Neural crest cell (in vitro differentiated cells): ENCODE measurements around the gene ZNF878. TPM values are rescaled to one million over a fixed set of nuclear protein-coding genes. Genes with fewer than 3 reads are reported as not detected.

Source experiments
- DNase-seq: peaks from one replicate; pipeline ENCODE4 v3.0.0; 2021; ENCODE audit warnings: low read depth, mixed read lengths, low spot score
- H3K27ac Mint-ChIP-seq: one replicate; pipeline ENCODE4 v1.8.0; 2021; ENCODE audit warnings: mild to moderate bottlenecking, mixed read lengths; ENCODE audit not compliant: unreplicated experiment
- H3K27me3 Mint-ChIP-seq: 2 replicates; pipeline ENCODE4 v1.8.0; 2021; ENCODE audit warnings: low read depth, mild to moderate bottlenecking, mixed read lengths
- H3K36me3 Mint-ChIP-seq: 2 replicates; pipeline ENCODE4 v1.8.0; 2021; ENCODE audit warnings: low read depth, mild to moderate bottlenecking, mixed read lengths
- H3K4me1 Mint-ChIP-seq: 2 replicates; pipeline ENCODE4 v1.8.0; 2021; ENCODE audit warnings: mixed read lengths
- H3K4me3 Mint-ChIP-seq: one replicate; pipeline ENCODE4 v1.8.0; 2021; ENCODE audit warnings: mild to moderate bottlenecking, mixed read lengths
- H3K9me3 Mint-ChIP-seq: 2 replicates; pipeline ENCODE4 v1.8.0; 2021; ENCODE audit warnings: mixed read lengths
- CTCF ChIP-seq: fragments of 200-600 bp; sonication (generic); conservative IDR thresholded peaks from 2 replicates; pipeline ENCODE4 v1.5.0; 2021; ENCODE audit warnings: antibody characterized with exemption, mild to moderate bottlenecking
- total RNA-seq: library from RNA; stranded (reverse); gene quantifications from 2 replicates; pipeline ENCODE4 v1.2.1, GENCODE V29; 2021

Gene ZNF878
- total RNA-seq, 1 donor from 2014 or later, result 2.5 TPM

GRCh38 chr19:12015753-12016116, 37.0 kb downstream of the ZNF878 start:
- DNase-seq, result no peak
- Mint-ChIP-seq H3K27ac (no peak overlapping the region), H3K36me3 (peaks cover 72% of the 10 kb centered on the region), H3K4me3 (no peak overlapping the region), H3K27me3 (no peaks in the 10 kb centered on the region), H3K4me1 (no peaks in the 10 kb centered on the region), H3K9me3 (peaks cover 29% of the 10 kb centered on the region)
- TF ChIP-seq CTCF, result no peak

GRCh38 chr19:12015015-12015752, 37.6 kb downstream of the ZNF878 start:
- no peak overlapping the region for H3K4me3 Mint-ChIP-seq
- DNase-seq, result no peak
- H3K4me1 Mint-ChIP-seq, result no peaks in the 10 kb centered on the region
- no peak for TF ChIP-seq CTCF
- H3K9me3 Mint-ChIP-seq, result peaks cover 29% of the 10 kb centered on the region
- H3K27me3 Mint-ChIP-seq, result no peaks in the 10 kb centered on the region
- no peak overlapping the region for H3K27ac Mint-ChIP-seq
- peaks cover 73% of the 10 kb centered on the region for H3K36me3 Mint-ChIP-seq

- no peak for DNase-seq
- no peak for TF ChIP-seq CTCF
- Mint-ChIP-seq H3K27me3 (no peaks in the 10 kb centered on the region), H3K4me1 (no peaks in the 10 kb centered on the region), H3K36me3 (peaks cover 45% of the 10 kb centered on the region), H3K4me3 (no peak overlapping the region), H3K9me3 (peaks cover 15% of the 10 kb centered on the region), H3K27ac (no peak overlapping the region)
Observed at GRCh38 chr19:12000152-12000981, 52.4 kb downstream of the ZNF878 start.

GRCh38 chr19:11995174-11995573, 57.6 kb downstream of the ZNF878 start:
- TF ChIP-seq CTCF, result no peak
- H3K36me3 Mint-ChIP-seq, result peaks cover 55% of the 10 kb centered on the region
- H3K27me3 Mint-ChIP-seq, result no peaks in the 10 kb centered on the region
- H3K4me3 Mint-ChIP-seq, result no peak overlapping the region
- no peak for DNase-seq
- H3K4me1 Mint-ChIP-seq, result no peaks in the 10 kb centered on the region
- H3K9me3 Mint-ChIP-seq, result peaks cover 12% of the 10 kb centered on the region
- no peak overlapping the region for H3K27ac Mint-ChIP-seq

Other genes with a start within 250 kb of the ZNF878 start
- gene ZNF440, start 238.7 kb downstream of the ZNF878 start, total RNA-seq, result 19.7 and 22.2 TPM in 2 replicates
- gene ZNF439, start 204.2 kb downstream of the ZNF878 start, total RNA-seq, result 6.0 and 6.6 TPM in 2 replicates
- 32.1 and 33.9 TPM in 2 replicates for gene ZNF69, start 165.2 kb downstream of the ZNF878 start, total RNA-seq
- 12.5 and 12.8 TPM in 2 replicates for gene ZNF700, start 127.9 kb downstream of the ZNF878 start, total RNA-seq
- 2.9 and 4.5 TPM in 2 replicates for gene ZNF763, start 87.9 kb downstream of the ZNF878 start, total RNA-seq
- gene ZNF433, start 17.3 kb downstream of the ZNF878 start, total RNA-seq, result 5.7 and 5.8 TPM in 2 replicates
- 9.4 and 10.0 TPM in 2 replicates for gene ZNF844, start 11.8 kb upstream of the ZNF878 start, total RNA-seq
- gene ZNF20, start 87.4 kb upstream of the ZNF878 start, total RNA-seq, result 8.1 and 9.1 TPM in 2 replicates
- 22.8 and 29.0 TPM in 2 replicates for gene ZNF625, start 103.8 kb upstream of the ZNF878 start, total RNA-seq
- 13.2 and 13.3 TPM in 2 replicates for gene ZNF136, start 110.1 kb upstream of the ZNF878 start, total RNA-seq
- 5.5 and 5.8 TPM in 2 replicates for gene ZNF44, start 241.9 kb upstream of the ZNF878 start, total RNA-seq